HEK293 (cell line): ENCODE results near the gene FLT4.

Source experiments
- CTCF ChIA-PET: fragments of 350-600 bp; formaldehyde crosslinking; extraction: SDS; loops from one replicate; lab custom pipeline; 2021; ENCODE audit warnings: antibody characterized with exemption; lab: Yijun Ruan, JAX
- POLR2A ChIA-PET: fragments of 300-600 bp; formaldehyde crosslinking; extraction: SDS; loops from one replicate; lab custom pipeline; 2020; ENCODE audit warnings: antibody characterized with exemption, inconsistent platforms; lab: Yijun Ruan, JAX
- H3K27ac ChIP-seq: fragments of 200-500 bp; sonication (Bioruptor generic); 2 replicates; pipeline ENCODE4 v1.5.1; 2014; ENCODE audit warnings: low read depth, low read length, control low read depth, inconsistent platforms; ENCODE audit errors: extremely low read depth
- H3K36me3 ChIP-seq, 2 experiments: fragments of 200-500 bp in 1 of 2; sonication (Bioruptor generic) in 1 of 2; 1 replicate in 1 of 2; 2 replicates in 1 of 2; pipeline ENCODE4 v1.5.1; 2014 to 2017; ENCODE audit warnings: inconsistent platforms in 2 of 2, low read length in 2 of 2; ENCODE audit not compliant: control insufficient read depth in 2 of 2, insufficient read depth in 1 of 2
- H3K4me1 ChIP-seq: fragments of 200-500 bp; sonication (Bioruptor generic); 2 replicates; pipeline ENCODE4 v1.5.1; 2014; ENCODE audit warnings: mild to moderate bottlenecking, low read length, inconsistent platforms; ENCODE audit not compliant: control insufficient read depth, insufficient read depth
- H3K4me3 ChIP-seq: 2 replicates; pipeline ENCODE4 v1.5.1; 2011; ENCODE audit warnings: low read depth, mild to moderate bottlenecking, control low read depth, low read length, moderate library complexity
- H3K9me3 ChIP-seq: fragments of 200-500 bp; sonication (Bioruptor generic); 2 replicates; pipeline ENCODE4 v1.5.1; 2014; ENCODE audit warnings: low read depth, low read length, inconsistent platforms; ENCODE audit not compliant: control insufficient read depth, insufficient read depth
- BCL6B ChIP-seq: fragments of 450-650 bp; formaldehyde crosslinking; IDR thresholded peaks from 2 replicates; pipeline ENCODE4 v1.5.1; 2017; ENCODE audit warnings: missing biosample characterization, missing genetic modification characterization
- FEZF1 ChIP-seq: fragments of 450-650 bp; formaldehyde crosslinking; IDR thresholded peaks from 2 replicates; pipeline ENCODE4 v1.5.1; 2016; ENCODE audit warnings: missing biosample characterization, missing genetic modification characterization
- GLIS1 ChIP-seq: fragments of 450-650 bp; formaldehyde crosslinking; IDR thresholded peaks from 2 replicates; pipeline ENCODE4 v1.5.1; 2016; ENCODE audit warnings: missing biosample characterization, missing genetic modification characterization
- KLF16 ChIP-seq: fragments of 450-650 bp; formaldehyde crosslinking; IDR thresholded peaks from 2 replicates; pipeline ENCODE4 v1.5.1; 2017; ENCODE audit warnings: missing biosample characterization, missing genetic modification characterization
- MYNN ChIP-seq: fragments of 450-650 bp; formaldehyde crosslinking; IDR thresholded peaks from 2 replicates; pipeline ENCODE4 v1.5.1; 2016; ENCODE audit warnings: missing biosample characterization, missing genetic modification characterization, borderline replicate concordance
- SALL2 ChIP-seq: fragments of 450-650 bp; formaldehyde crosslinking; IDR thresholded peaks from 2 replicates; pipeline ENCODE4 v1.5.0; 2017; ENCODE audit warnings: missing biosample characterization, mild to moderate bottlenecking, missing genetic modification characterization, borderline replicate concordance
- SP3 ChIP-seq: fragments of 450-650 bp; formaldehyde crosslinking; IDR thresholded peaks from 2 replicates; pipeline ENCODE4 v1.5.1; 2016; ENCODE audit warnings: missing biosample characterization, missing genetic modification characterization
- ZFP3 ChIP-seq: fragments of 450-650 bp; formaldehyde crosslinking; IDR thresholded peaks from 2 replicates; pipeline ENCODE4 v1.5.1; 2016; ENCODE audit warnings: low read depth, missing biosample characterization, missing genetic modification characterization
- ZNF114 ChIP-seq: fragments of 450-650 bp; formaldehyde crosslinking; IDR thresholded peaks from 2 replicates; pipeline ENCODE4 v1.5.0; 2017; ENCODE audit warnings: missing biosample characterization, missing genetic modification characterization
- ZNF132 ChIP-seq: fragments of 450-650 bp; formaldehyde crosslinking; IDR thresholded peaks from 2 replicates; pipeline ENCODE4 v1.5.1; 2017; ENCODE audit warnings: missing biosample characterization, missing genetic modification characterization, borderline replicate concordance
- ZNF175 ChIP-seq: fragments of 450-650 bp; formaldehyde crosslinking; IDR thresholded peaks from 2 replicates; pipeline ENCODE4 v1.5.1; 2016; ENCODE audit warnings: missing biosample characterization, missing genetic modification characterization
- ZNF571 ChIP-seq: fragments of 450-650 bp; formaldehyde crosslinking; IDR thresholded peaks from 2 replicates; pipeline ENCODE4 v1.5.0; 2017; ENCODE audit warnings: missing biosample characterization, missing genetic modification characterization
- ZNF670 ChIP-seq: fragments of 450-650 bp; formaldehyde crosslinking; IDR thresholded peaks from 2 replicates; pipeline ENCODE4 v1.5.1; 2016; ENCODE audit warnings: missing biosample characterization, missing genetic modification characterization, low read depth
- ZNF701 ChIP-seq: fragments of 450-650 bp; formaldehyde crosslinking; IDR thresholded peaks from 2 replicates; pipeline ENCODE4 v1.5.1; 2016; ENCODE audit warnings: missing biosample characterization, missing genetic modification characterization
- ZSCAN23 ChIP-seq: fragments of 450-650 bp; formaldehyde crosslinking; IDR thresholded peaks from 2 replicates; pipeline ENCODE4 v1.5.1; 2016; ENCODE audit warnings: missing biosample characterization, missing genetic modification characterization
- TF ChIP-seq, protein P1 (sequence below): sonication (generic); formaldehyde crosslinking; IDR thresholded peaks from 2 replicates; pipeline ENCODE4 v1.8.1; 2022; ENCODE audit warnings: mild to moderate bottlenecking, moderate library complexity, missing genetic modification reagents
- TF ChIP-seq, protein P2 (sequence below): fragments of 450-650 bp; formaldehyde crosslinking; IDR thresholded peaks from 2 replicates; pipeline ENCODE4 v1.5.1; 2017; ENCODE audit warnings: missing biosample characterization, missing genetic modification characterization
- TF ChIP-seq, protein P3 (sequence below): fragments of 450-650 bp; formaldehyde crosslinking; IDR thresholded peaks from 2 replicates; pipeline ENCODE4 v1.5.1; 2016; ENCODE audit warnings: missing biosample characterization, missing genetic modification characterization, low read depth

Gene FLT4

GRCh38 chr5:180642779-180643178, 6.6 kb downstream of the FLT4 start:
- no peaks in the 10 kb centered on the region for H3K9me3 ChIP-seq
- POLR2A ChIA-PET: no interaction called here
- no peak overlapping the region for H3K27ac ChIP-seq
- H3K36me3 ChIP-seq: no peaks in the 10 kb centered on the region
- H3K4me3 ChIP-seq: no peak overlapping the region
- TF ChIP-seq GLIS1 (tag by site-specific recombination) (no peak), SALL2 (tag by site-specific recombination) (no peak), FEZF1 (no peak), BCL6B (tag by site-specific recombination) (no peak), ZNF571 (tag by site-specific recombination) (no peak), ZNF132 (tag by site-specific recombination) (no peak), ZNF670 (no peak), KLF16 (tag by site-specific recombination) (no peak), ZNF175 (no peak), ZSCAN23 (tag by site-specific recombination) (no peak), ZNF114 (tag by site-specific recombination) (no peak)
- TF ChIP-seq, protein P1, sequence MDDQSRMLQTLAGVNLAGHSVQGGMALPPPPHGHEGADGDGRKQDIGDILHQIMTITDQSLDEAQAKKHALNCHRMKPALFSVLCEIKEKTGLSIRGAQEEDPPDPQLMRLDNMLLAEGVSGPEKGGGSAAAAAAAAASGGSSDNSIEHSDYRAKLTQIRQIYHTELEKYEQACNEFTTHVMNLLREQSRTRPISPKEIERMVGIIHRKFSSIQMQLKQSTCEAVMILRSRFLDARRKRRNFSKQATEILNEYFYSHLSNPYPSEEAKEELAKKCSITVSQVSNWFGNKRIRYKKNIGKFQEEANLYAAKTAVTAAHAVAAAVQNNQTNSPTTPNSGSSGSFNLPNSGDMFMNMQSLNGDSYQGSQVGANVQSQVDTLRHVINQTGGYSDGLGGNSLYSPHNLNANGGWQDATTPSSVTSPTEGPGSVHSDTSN (CRISPR knock-in tag): no peak
- no peaks in the 10 kb centered on the region for H3K4me1 ChIP-seq
- CTCF ChIA-PET: interaction anchor here (1.7 kb wide), 1 partner anchor 24 kb away, joined by 3 read pairs; no protein-coding TSS in a partner anchor

DNA sequence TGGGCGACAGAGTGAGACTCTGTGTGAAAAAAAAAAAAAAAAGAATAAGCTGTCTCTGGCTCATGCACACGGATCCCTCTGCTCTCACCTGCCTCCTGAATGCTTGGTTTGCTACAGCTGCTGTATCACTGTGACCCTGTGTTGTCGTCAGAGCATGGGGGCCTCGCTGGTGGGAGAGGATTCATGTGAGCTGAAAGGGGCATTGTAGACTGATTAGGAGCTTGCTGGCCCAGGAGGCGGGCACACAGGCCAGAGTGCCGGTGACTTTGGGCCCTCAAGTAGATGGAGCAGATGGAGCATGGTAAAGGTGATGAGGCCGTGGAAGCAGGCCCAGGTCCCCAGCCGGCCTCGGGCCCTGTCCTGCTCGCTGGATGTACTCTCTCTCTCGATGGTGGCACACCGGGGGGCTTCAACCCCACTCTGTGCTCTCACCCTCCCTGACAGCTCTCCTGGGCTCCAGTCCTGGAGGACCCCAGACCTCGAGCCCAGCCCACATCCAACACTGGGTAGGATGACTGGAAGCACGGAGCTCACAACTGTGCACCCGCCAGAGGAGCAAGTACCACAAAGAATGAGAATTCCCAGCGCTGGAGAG, 7.1 kb downstream of the FLT4 start:
- TF ChIP-seq, protein P2, sequence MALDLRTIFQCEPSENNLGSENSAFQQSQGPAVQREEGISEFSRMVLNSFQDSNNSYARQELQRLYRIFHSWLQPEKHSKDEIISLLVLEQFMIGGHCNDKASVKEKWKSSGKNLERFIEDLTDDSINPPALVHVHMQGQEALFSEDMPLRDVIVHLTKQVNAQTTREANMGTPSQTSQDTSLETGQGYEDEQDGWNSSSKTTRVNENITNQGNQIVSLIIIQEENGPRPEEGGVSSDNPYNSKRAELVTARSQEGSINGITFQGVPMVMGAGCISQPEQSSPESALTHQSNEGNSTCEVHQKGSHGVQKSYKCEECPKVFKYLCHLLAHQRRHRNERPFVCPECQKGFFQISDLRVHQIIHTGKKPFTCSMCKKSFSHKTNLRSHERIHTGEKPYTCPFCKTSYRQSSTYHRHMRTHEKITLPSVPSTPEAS (tag by site-specific recombination): no peak
- TF ChIP-seq, protein P3, sequence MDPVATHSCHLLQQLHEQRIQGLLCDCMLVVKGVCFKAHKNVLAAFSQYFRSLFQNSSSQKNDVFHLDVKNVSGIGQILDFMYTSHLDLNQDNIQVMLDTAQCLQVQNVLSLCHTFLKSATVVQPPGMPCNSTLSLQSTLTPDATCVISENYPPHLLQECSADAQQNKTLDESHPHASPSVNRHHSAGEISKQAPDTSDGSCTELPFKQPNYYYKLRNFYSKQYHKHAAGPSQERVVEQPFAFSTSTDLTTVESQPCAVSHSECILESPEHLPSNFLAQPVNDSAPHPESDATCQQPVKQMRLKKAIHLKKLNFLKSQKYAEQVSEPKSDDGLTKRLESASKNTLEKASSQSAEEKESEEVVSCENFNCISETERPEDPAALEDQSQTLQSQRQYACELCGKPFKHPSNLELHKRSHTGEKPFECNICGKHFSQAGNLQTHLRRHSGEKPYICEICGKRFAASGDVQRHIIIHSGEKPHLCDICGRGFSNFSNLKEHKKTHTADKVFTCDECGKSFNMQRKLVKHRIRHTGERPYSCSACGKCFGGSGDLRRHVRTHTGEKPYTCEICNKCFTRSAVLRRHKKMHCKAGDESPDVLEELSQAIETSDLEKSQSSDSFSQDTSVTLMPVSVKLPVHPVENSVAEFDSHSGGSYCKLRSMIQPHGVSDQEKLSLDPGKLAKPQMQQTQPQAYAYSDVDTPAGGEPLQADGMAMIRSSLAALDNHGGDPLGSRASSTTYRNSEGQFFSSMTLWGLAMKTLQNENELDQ: no peak
- TF ChIP-seq MYNN (tag by site-specific recombination): no peak
- TF ChIP-seq ZNF701 (tag by site-specific recombination): no peak
- no peak for TF ChIP-seq SP3 (tag by site-specific recombination)
- peak; percentile 73 for TF ChIP-seq ZFP3 (tag by site-specific recombination)
- no peak overlapping the region for H3K4me3 ChIP-seq
- no peaks in the 10 kb centered on the region for H3K36me3 ChIP-seq
- no peaks in the 10 kb centered on the region for H3K4me1 ChIP-seq
- H3K27ac ChIP-seq: no peak overlapping the region
- POLR2A ChIA-PET: no interaction called here
- no peaks in the 10 kb centered on the region for H3K9me3 ChIP-seq
- CTCF ChIA-PET: interaction anchor here (0.6 to 1.7 kb wide), 2 partner anchors 23 to 171 kb away, joined by 3 read pairs; no protein-coding TSS in a partner anchor
